Kidney epithelial cell (primary cell): ENCODE results near the gene PPARGC1A. TPM values are rescaled to one million over a fixed set of nuclear protein-coding genes. Genes with fewer than 3 reads are reported as not detected.

Experiments used
- DNase-seq: peaks from one replicate; pipeline ENCODE4 v3.0.0-alpha.2; 2010; ENCODE audit warnings: low read depth
- H3K27me3 ChIP-seq: 2 replicates; pipeline ENCODE4 v1.6.0; 2011; ENCODE audit warnings: low read length; ENCODE audit not compliant: control insufficient read depth, insufficient read depth
- H3K36me3 ChIP-seq: 2 replicates; pipeline ENCODE4 v1.5.1; 2011; ENCODE audit warnings: low read length; ENCODE audit not compliant: control insufficient read depth, insufficient read depth
- H3K4me3 ChIP-seq: 2 replicates; pipeline ENCODE4 v1.5.1; 2011; ENCODE audit warnings: low read depth, mild to moderate bottlenecking, control low read depth, low read length
- total RNA-seq: library from RNA; depleted of rRNA; stranded (reverse); fragments of >200 nt; gene quantifications from 2 replicates; pipeline ENCODE4 v1.2.3, GENCODE V29; 2015
- TF ChIP-seq, protein P1 (sequence below): IDR thresholded peaks from 2 replicates; pipeline ENCODE4 v1.5.1; 2011; ENCODE audit warnings: mild to moderate bottlenecking, moderate library complexity, low read length, control low read depth, inconsistent platforms; ENCODE audit not compliant: insufficient read depth, poor library complexity, severe bottlenecking

The PPARGC1A gene
- total RNA-seq, 1 donor from 2014 or later, result 3.3 TPM

DNA sequence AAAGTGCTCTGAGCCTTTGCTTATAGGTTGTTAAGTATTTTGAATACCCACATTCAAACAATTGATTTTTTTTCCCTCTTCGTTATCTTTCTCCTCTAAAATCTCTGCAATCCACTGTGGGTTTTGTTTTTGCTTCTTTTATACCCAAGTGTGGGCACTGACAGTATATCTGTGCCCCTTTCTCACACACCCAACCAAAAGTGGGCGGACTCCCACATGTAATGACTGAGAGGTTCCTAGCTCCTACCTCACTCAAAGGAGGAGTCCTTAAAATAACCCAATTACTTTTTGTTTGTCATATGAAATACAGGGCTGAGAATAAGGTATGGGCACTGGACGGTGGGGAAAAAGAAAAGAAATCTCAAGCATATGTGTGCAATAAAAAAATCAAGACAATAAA, 51.7 kb downstream of the PPARGC1A start:
- Histone ChIP-seq H3K4me3 (no peak overlapping the region), H3K36me3 (no peaks in the 10 kb centered on the region), H3K27me3 (no peaks in the 10 kb centered on the region)
- TF ChIP-seq, protein P1, sequence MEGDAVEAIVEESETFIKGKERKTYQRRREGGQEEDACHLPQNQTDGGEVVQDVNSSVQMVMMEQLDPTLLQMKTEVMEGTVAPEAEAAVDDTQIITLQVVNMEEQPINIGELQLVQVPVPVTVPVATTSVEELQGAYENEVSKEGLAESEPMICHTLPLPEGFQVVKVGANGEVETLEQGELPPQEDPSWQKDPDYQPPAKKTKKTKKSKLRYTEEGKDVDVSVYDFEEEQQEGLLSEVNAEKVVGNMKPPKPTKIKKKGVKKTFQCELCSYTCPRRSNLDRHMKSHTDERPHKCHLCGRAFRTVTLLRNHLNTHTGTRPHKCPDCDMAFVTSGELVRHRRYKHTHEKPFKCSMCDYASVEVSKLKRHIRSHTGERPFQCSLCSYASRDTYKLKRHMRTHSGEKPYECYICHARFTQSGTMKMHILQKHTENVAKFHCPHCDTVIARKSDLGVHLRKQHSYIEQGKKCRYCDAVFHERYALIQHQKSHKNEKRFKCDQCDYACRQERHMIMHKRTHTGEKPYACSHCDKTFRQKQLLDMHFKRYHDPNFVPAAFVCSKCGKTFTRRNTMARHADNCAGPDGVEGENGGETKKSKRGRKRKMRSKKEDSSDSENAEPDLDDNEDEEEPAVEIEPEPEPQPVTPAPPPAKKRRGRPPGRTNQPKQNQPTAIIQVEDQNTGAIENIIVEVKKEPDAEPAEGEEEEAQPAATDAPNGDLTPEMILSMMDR, result no peak
- no peak for DNase-seq

DNA sequence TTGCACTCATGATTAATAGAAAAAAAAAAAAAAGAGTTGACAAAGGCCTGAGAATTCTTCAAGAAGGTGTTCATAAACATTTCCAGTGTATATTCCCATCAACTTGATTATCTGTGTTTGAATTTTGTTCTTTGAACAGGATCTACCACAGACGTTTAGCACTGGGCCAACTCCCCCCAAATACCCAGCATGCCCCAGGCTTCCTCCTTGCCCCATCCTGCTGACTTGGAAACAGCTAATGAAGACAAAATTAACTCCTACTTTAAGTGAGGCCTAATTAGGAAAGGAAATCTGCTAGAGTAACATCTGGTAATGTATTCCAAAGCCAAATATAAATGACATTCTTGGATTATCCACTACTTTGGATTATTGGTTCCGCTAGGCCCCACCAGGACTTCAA, 52.5 kb downstream of the PPARGC1A start:
- no peak for DNase-seq
- no peaks in the 10 kb centered on the region for H3K27me3 ChIP-seq
- H3K36me3 ChIP-seq, result no peaks in the 10 kb centered on the region
- TF ChIP-seq, protein P1, result no peak
- H3K4me3 ChIP-seq, result no peak overlapping the region

DNA sequence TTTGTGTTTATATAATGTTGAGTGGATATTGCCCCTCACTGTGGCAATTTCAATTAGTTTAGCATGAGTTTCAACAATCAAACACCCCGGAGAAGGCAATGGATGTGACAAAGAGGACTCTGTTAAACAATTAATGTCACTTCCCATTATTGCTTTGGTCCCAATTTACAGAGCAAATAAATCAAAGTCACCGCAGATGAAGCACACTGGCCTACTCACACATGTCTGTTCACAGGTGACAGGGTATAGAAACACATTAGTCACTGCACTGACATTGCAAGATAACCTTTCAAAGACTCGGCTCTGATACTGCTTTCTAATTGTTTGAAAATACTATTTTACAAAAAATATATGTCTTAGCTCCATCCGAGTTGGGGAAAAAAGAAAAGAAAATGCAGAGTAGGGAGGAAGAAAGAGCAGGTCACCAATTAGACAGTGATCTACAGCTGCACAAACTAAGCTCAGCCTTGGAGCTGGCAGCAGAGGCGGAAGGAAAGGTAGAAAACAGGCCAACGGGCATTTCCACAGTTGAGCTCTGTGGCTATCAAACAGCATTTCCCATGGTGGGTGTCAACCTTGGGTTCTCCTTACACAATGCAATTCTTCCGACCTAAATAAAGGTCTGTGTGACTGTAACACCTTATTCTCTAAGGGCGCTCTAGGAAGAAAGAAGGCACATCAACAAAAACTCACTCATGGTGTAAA, 53.9 kb downstream of the PPARGC1A start:
- TF ChIP-seq, protein P1, result no peak
- no peaks in the 10 kb centered on the region for H3K36me3 ChIP-seq
- H3K27me3 ChIP-seq, result no peaks in the 10 kb centered on the region
- DNase-seq, result no peak
- H3K4me3 ChIP-seq, result no peak overlapping the region

DNA sequence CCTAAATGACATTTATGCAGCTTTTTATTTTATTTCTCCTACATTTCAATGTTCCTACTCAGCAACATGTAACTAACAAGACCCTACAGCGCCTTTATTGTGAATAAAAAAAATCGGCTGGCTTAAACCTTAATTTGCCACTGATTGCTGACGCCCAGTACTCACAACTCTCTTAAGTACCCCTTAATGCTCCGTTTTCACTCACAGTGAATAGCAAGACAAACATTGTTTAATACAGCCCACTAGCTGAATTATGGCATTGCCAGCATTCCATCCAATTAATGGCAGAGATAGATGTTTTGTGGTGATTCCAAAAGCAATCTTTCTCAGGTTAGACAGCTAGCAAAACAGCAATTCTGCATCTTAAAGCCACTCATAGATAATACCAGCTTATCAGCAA, 61.1 kb downstream of the PPARGC1A start:
- DNase-seq, result no peak
- Histone ChIP-seq H3K36me3 (no peaks in the 10 kb centered on the region), H3K4me3 (no peak overlapping the region), H3K27me3 (no peaks in the 10 kb centered on the region)
- TF ChIP-seq, protein P1, result no peak

DNA sequence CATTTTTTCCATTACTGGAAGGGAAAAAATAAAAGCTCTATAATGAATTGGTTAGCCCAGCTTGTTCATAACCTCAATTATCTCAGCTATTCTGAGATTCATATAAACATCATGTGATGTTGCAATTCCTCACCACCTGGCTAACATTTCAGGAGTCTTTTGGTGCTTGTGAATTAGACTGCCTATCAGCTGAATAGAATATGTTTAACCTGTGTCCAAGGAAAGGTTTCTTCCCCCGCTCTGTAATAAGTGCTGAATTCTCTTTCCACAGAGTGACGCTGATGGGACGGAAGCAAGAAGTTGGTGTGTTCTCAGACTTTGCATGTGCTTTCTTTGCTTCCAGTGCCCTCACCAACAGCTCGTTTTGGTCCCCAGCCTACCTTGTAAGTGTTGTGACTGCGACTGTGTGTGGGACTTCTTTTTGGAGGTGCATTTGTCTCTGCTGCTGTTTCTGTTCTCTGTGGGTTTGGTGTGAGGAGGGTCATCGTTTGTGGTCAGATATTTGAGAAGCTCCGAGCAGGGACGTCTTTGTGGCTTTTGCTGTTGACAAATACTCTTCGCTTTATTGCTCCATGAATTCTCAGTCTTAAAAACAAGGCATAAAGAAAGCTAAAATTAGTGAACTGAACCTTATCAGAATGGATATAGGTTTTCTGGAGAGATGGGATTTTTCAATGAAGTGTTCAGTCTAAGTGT, 61.7 kb downstream of the PPARGC1A start:
- no peaks in the 10 kb centered on the region for H3K27me3 ChIP-seq
- H3K4me3 ChIP-seq, result no peak overlapping the region
- H3K36me3 ChIP-seq, result no peaks in the 10 kb centered on the region
- TF ChIP-seq, protein P1, result no peak
- no peak for DNase-seq

DNA sequence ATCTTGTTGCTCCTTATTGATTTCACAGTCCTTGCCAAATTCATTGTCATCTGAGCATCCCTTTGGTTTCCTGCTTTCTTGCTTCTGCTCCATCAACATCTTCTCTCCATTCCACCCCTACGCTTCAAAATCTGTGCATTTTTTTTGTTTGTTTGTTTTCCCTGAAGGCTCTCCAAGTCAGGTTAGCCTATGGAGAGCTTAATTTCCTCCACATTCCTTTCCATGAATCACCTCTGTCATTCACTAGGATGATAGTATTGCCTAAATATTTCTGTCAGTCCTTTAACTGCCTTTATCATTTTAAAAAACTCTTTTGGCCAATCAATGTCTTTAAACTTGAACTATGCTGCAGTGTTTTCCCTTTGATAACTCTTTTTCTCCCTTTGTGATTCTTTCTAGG, 67.7 kb downstream of the PPARGC1A start:
- TF ChIP-seq, protein P1, result no peak
- DNase-seq, result no peak
- Histone ChIP-seq H3K27me3 (no peaks in the 10 kb centered on the region), H3K4me3 (no peak overlapping the region), H3K36me3 (no peaks in the 10 kb centered on the region)
